Adrenal gland (tissue), 5 donors: ENCODE data around the gene RBM10.

ENCODE experiments used
- POLR2A ChIP-seq, 2 donors: fragments of 450-650 bp; IDR thresholded peaks; one replicate each; pipeline ENCODE4 v1.6.1; 2017; ENCODE audit warnings: antibody characterized with exemption in 2 of 2, mild to moderate bottlenecking in 2 of 2, moderate library complexity in 1 of 2
- TF ChIP-seq, protein P1 (sequence below), 6 experiments: fragments of 450-650 bp in 4 of 6; fragments of 200-600 bp in 2 of 6; sonication (generic) in 1 of 6; IDR thresholded peaks; 1 replicate in 5 of 6; 2 replicates in 1 of 6; pipeline versions ENCODE4 v1.5.1 to v1.8.0; 2016 to 2021; ENCODE audit warnings: antibody characterized with exemption in 6 of 6, mild to moderate bottlenecking in 2 of 6, moderate library complexity in 1 of 6
- donor health status: DM: no; HTN: no; CAD: no.

DNA sequence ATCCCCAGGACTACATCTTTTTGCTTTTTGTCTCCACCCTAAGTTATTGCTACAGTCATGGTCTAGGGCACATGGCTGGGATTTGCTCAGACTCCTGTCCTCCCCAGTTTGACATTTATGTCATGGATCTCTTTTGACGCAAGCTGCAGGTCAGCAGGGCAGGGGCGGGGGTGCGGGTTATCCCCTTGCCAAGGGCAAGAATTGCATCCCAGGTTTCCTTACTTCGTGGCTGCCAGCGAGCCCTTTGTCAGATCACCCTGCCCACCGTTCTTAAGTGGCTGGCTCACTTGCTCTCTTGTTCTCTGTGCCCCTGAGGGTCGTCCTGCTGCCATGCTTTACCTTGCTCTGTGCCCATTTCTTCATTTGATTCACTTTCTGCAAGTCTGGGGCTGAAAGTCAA lies 27.5 kb downstream of the RBM10 start:
- TF ChIP-seq, protein P1, sequence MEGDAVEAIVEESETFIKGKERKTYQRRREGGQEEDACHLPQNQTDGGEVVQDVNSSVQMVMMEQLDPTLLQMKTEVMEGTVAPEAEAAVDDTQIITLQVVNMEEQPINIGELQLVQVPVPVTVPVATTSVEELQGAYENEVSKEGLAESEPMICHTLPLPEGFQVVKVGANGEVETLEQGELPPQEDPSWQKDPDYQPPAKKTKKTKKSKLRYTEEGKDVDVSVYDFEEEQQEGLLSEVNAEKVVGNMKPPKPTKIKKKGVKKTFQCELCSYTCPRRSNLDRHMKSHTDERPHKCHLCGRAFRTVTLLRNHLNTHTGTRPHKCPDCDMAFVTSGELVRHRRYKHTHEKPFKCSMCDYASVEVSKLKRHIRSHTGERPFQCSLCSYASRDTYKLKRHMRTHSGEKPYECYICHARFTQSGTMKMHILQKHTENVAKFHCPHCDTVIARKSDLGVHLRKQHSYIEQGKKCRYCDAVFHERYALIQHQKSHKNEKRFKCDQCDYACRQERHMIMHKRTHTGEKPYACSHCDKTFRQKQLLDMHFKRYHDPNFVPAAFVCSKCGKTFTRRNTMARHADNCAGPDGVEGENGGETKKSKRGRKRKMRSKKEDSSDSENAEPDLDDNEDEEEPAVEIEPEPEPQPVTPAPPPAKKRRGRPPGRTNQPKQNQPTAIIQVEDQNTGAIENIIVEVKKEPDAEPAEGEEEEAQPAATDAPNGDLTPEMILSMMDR (IDR thresholded peaks at IDR 0.05), result no peak
- TF ChIP-seq POLR2A (IDR thresholded peaks at IDR 0.05), result no peak
